ENCODE data around the gene LLGL2.

DNA sequence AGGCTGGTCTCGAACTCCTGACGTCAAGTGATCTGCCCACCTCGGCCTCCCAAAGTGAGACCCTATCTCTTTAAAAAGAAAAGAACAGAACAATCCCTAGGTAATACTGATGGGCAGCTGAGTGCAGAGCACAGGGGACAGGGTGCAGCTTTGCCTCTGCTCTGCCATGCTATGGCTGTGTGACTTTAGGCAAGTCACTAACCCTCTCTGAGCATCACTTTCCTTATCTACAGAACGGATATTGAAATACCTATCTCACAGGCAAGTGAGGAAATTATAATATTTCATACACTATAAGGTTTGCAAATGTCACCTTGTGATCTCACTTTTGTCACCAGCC lies 14.3 kb upstream of the LLGL2 start:
- TF ChIP-seq, protein P1, sequence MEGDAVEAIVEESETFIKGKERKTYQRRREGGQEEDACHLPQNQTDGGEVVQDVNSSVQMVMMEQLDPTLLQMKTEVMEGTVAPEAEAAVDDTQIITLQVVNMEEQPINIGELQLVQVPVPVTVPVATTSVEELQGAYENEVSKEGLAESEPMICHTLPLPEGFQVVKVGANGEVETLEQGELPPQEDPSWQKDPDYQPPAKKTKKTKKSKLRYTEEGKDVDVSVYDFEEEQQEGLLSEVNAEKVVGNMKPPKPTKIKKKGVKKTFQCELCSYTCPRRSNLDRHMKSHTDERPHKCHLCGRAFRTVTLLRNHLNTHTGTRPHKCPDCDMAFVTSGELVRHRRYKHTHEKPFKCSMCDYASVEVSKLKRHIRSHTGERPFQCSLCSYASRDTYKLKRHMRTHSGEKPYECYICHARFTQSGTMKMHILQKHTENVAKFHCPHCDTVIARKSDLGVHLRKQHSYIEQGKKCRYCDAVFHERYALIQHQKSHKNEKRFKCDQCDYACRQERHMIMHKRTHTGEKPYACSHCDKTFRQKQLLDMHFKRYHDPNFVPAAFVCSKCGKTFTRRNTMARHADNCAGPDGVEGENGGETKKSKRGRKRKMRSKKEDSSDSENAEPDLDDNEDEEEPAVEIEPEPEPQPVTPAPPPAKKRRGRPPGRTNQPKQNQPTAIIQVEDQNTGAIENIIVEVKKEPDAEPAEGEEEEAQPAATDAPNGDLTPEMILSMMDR (IDR thresholded peaks at IDR 0.05), result no peak
- TF ChIP-seq POLR2AphosphoS5 (IDR thresholded peaks at IDR 0.05), result no peak
